HG03064 (cell line): Measurements from ENCODE around the gene SLC35F6.
"Not testable (repeated sequence)": the region's sequence is repeated elsewhere in the genome, so short reads cannot be mapped to it uniquely, and the experiment has no call there.

Experiments used
- ATAC-seq: cut with Tn5 transposase; IDR thresholded peaks from one replicate; pipeline ENCODE4 v1.9.1; 2021; ENCODE audit warnings: low read depth; ENCODE audit not compliant: unreplicated experiment

SLC35F6 gene

GRCh38 chr2:26780203-26780760, 16.2 kb downstream of the SLC35F6 start:
- no peak for ATAC-seq

DNA sequence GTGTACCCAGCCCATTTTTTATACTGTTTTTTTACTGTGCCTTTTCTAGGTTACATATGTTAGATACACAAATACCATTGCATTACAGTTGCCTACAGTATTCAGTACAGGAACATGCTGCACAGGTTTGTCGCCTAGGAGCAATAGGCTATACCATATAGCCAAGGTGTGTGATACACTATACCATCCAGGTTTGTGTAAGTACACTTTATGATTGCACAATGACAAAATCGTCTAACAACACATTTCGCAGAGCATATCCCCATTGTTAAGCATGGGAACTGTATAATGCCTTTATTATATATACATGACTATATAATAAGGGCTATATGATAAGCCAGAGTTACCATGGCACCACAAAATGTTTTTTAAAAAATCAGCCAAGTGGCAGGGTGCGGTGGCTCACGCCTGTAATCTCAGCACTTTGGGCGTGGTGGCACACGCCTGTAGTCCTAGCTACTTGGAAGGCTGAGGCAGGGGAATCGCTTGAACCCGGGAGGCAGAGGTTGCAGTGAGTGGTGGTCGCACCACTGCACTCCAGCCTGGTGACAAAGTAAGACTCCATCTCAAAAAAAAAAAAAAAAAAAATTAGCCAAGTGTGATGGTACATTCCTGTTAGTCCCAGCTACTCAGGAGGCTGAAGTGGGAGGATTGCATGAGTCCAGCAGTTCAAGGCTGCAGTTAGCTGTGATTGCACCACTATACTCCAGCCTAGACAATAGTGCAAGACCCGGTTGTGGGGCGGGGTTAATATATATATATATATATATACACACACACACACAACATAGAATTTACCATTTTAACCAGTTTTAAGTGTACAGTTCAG, 19.0 kb downstream of the SLC35F6 start:
- no peak for ATAC-seq

GRCh38 chr2:26784570-26785234, 20.6 kb downstream of the SLC35F6 start:
- no peak for ATAC-seq

- ATAC-seq, result peak; percentile 98
Measured at GRCh38 chr2:26785431-26786206, 21.5 kb downstream of the SLC35F6 start, which contains the start of gene CENPA. CENPA (plus strand) TSS chr2:26786056; CDS start chr2:26786197, 141 bp downstream.

DNA sequence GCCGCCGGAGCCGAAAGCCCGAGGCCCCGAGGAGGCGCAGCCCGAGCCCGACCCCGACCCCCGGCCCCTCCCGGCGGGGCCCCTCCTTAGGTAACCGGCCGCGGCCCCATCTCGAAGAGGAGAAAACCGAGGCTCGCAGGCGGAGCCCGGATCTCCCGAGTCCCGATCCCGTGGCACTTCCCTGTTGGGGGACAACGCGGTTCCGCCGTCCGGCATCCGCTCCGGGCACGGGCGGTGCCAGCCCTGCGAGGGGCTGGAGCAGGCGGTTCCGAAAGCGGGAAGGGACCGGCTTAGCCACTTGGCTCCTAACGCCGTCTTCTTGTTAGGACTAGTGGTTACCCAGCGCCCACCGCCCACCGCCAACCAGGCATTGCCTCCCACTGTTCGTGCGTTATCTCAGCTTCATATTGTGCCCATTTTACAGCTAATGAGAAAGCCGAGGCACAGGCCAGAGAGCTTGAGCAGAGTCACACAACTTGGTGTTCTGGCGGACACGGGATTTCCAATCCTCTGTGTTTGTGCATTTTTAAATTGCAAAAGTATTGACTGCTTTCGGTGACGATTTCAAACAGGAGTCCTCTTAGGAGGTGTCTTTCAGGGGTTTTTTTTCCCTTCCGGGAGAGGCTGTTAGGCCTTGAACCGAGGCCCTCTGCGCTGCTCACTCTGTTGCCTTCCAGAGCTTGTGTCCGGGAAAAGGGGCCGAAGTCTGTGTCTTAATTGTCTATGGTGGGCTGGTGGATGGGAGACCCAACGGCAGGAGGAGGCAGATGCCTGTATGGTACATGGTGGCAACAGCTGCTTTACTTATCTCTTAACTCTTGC, 22.3 kb downstream of the SLC35F6 start:
- peak; percentile 10 for ATAC-seq

DNA sequence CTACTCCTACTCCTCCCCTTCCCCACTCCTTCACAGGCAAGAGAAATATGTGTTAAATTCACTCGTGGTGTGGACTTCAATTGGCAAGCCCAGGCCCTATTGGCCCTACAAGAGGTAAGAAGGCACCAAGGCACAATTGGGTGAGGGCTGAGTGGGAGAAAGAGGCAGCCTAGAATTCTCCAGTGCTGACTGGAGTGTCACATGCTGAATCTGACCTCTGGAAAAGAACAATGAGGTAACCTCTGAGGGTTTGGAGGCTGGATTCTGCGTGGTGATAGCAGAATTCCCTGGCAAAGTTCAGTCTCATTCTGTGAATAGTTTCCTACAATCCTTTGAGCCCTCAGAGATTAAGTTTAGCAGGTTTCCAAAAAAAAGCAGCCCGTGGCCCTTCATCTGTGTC, 28.6 kb downstream of the SLC35F6 start:
- no peak for ATAC-seq

- no peak for ATAC-seq
Measured at GRCh38 chr2:26793518-26793917, 29.4 kb downstream of the SLC35F6 start.

GRCh38 chr2:26795135-26795534, 31.1 kb downstream of the SLC35F6 start:
- ATAC-seq, result not testable (repeated sequence)

DNA sequence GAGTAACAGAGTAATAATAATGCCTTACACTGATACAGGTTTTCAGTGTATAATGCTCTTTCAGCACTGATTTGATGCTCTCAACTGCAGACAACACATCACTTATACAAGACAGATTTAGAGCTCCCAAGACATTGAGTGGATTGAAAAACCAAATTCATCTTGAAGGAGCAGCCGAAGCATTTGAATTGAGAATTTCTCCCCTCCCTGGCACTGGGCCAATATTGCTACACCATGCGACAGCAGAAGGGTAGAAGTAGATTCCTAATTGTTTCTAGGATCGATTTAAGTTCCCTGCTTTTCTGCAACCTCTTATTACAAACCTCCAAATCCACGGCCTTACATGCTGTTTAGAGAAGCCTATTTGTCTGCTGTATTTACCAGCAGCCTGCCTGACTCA, 37.2 kb downstream of the SLC35F6 start:
- no peak for ATAC-seq

GRCh38 chr2:26801796-26802195, 37.7 kb downstream of the SLC35F6 start:
- ATAC-seq, result no peak

- ATAC-seq, result no peak
Measured at GRCh38 chr2:26805241-26805676, 41.2 kb downstream of the SLC35F6 start.

GRCh38 chr2:26807788-26808460, 43.8 kb downstream of the SLC35F6 start:
- ATAC-seq, result no peak

GRCh38 chr2:26809211-26809610, 45.1 kb downstream of the SLC35F6 start:
- ATAC-seq, result no peak

DNA sequence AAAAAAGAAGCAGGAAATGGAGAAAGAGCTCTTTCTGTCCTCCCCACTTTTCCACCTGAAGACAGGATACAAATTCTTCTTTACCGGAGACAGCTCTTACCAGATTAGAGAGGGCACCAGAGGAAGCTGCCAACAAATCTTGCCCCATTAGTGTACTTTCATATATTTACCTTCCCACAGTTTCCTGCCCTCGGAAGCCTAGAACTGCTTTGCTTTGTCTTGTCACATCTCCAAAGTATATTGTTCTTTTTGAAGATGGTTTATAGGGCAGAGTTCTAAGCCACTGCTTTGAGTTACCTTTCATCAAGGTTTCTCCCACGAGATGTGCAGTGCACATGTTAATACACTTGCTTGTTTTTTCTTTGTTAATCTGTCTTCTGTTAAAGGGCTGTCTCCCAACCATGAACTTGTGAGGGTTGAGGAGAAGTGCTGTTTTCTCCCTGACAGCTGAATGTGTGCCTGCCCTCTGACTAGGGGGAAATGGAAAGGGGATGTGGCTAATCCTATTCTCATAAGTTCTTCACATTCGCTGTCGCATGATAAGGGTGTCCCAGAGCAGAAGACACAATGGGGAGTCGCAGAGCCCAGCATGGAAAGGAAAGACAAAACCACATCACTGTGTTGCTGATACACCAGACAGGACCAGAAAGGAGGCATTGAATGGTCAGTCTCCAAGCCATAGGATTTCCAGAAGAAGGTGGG, 45.9 kb downstream of the SLC35F6 start:
- no peak for ATAC-seq

DNA sequence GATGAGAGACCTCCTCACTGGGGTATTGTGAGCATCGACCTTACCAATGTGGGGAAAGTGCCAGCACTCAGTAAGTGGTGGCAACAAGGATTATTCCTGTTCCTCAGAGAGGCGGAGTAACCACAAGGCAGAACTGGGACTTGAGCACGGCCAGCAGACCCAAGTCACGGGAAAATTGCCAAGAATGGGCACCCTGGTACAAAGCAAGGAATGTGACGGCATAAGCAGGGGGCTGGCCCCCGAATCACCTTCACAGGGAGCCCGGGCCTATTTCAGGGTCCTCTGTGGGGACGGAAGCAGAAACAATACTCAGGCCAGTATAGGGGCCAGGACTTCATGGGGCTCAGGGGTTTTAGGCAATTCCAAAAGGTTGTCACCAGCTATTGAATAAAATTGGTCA, 47.2 kb downstream of the SLC35F6 start:
- ATAC-seq, result no peak

DNA sequence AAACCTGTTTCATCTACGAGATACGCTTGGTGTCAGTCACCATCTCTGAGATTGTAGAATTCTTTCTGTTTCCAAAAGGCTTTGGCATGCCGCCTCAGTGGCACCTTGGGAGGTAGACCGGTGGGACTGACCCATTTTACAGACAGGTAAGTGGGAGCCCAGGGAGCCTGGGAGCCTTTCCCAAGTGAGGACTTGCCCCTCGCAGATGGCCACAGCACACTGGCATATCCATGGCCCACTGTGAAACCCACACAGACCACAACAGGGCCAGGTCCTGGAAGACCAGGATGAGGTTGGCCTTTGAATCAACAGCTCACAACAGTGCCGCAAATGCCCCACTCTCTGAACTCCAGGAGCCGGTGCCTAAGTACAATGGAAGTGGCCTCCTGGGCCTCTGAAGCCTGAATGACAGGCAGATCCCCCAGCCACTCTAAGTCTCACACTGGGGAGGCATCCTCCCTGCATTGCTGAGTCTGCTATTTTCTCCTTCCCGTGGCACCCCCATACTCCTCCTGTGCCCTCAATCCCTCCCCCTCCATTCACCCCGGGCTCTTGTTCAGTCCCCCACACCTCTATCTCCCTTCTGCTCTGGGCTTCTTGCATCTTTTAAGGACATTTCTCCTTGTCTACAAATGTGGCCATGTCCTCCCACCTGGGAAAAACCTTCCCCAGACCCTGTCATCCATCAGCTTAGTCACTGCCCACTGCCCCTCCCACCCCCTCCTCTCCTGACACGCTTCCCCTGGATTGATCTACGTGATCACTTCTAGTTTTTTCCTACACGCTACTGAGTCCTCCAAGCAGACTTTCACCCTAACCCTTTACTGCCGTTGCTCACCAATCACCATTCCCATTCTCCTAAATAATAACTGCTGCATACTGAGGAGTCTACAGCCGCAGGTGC, 48.0 kb downstream of the SLC35F6 start:
- ATAC-seq, result no peak

DNA sequence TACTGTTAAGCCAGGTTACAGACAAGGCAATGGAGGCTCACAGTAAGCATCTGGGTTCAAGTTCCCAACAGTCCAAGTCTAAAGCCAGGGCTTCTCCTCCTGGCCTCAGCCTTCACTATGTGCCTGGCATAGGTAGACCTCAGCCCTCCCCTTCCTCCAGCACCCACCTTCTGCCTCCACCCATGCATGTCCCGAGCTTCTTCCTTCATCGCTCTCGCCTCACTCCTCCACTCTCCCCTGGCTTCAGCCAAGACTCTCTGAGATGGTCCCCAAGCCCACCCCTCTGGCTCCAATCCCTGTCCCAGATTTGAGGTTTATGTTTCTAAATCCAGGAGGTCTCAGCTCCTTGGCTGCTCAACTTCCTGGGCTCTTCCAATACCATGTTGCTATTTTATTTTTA, 48.6 kb downstream of the SLC35F6 start:
- no peak for ATAC-seq
